Kidney (tissue), 14 donors: Measurements from ENCODE around the gene RBBP5. TPM values are rescaled to one million over a fixed set of nuclear protein-coding genes. Genes with fewer than 3 reads are reported as not detected.

Experiments used
- DNase-seq, 5 donors: peaks; one replicate each; pipeline ENCODE4 v3.0.0-alpha.2; 2013 to 2020
- FAIRE-seq: peaks from 2 replicates; lab custom pipeline; 2012; peaks lifted over from hg19 to GRCh38; lab: Jason Lieb, UNC
- H3K27ac ChIP-seq, 2 donors: one replicate each; pipeline ENCODE4 v1.7.0; 2013; ENCODE audit warnings: low read depth in 2 of 2, low read length in 2 of 2, inconsistent platforms in 1 of 2
- H3K27me3 ChIP-seq: one replicate; pipeline ENCODE4 v1.7.1; 2013; ENCODE audit warnings: low read length, inconsistent platforms; ENCODE audit not compliant: control insufficient read depth, insufficient read depth
- H3K36me3 ChIP-seq, 3 donors: one replicate each; pipeline versions ENCODE4 v1.7.0 to v1.7.1; 2013; ENCODE audit warnings: low read length in 3 of 3, control low read depth in 1 of 3, inconsistent platforms in 1 of 3; ENCODE audit not compliant: insufficient read depth in 3 of 3, control insufficient read depth in 2 of 3
- H3K4me1 ChIP-seq, 3 donors: one replicate each; pipeline versions ENCODE4 v1.7.0 to v1.7.1; 2013; ENCODE audit warnings: low read length in 3 of 3, inconsistent platforms in 1 of 3, low read depth in 1 of 3; ENCODE audit not compliant: control insufficient read depth in 2 of 3, insufficient read depth in 2 of 3
- H3K4me3 ChIP-seq, 3 donors: one replicate each; pipeline versions ENCODE4 v1.7.0 to v1.8.1; 2013; ENCODE audit warnings: low read length in 3 of 3, control low read depth in 1 of 3, inconsistent platforms in 1 of 3
- H3K9ac ChIP-seq, 3 donors: one replicate each; pipeline versions ENCODE4 v1.7.0 to v1.7.1; 2013; ENCODE audit warnings: low read length in 3 of 3, control low read depth in 1 of 3, inconsistent platforms in 1 of 3
- H3K9me3 ChIP-seq, 3 donors: one replicate each; pipeline versions ENCODE4 v1.7.0 to v1.7.1; 2013; ENCODE audit warnings: low read length in 3 of 3, control low read depth in 1 of 3, inconsistent platforms in 1 of 3; ENCODE audit not compliant: control insufficient read depth in 2 of 3, insufficient read depth in 1 of 3
- intact Hi-C: fragments of 100-400 bp; cut with DNase I; formaldehyde crosslinking; loops from one replicate; pipeline ENCODE4 v1.11.1; 2022
- polyA plus RNA-seq: library from polyadenylated mRNA; stranded (reverse); fragments of 350-450 nt; fragmentation: Illumina TruSeq; extraction: RNeasy Lipid Tissue Mini Kit (QIAGEN cat#74804); gene quantifications from one replicate; pipeline ENCODE4 v1.2.3, GENCODE V29; 2014; ENCODE audit warnings: low read depth, low replicate concordance; ENCODE audit not compliant: insufficient read depth
- total RNA-seq: library from RNA; stranded (reverse); fragmentation: NEBNext Ultra II Directional; extraction: Animal tissue kit (Norgen Biotek cat#: 25700); gene quantifications from one replicate; pipeline ENCODE4 v1.2.1, GENCODE V29; 2021
- TF ChIP-seq, protein P1 (sequence below): IDR thresholded peaks from 3 replicates; pipeline ENCODE4 v1.5.1; 2012; ENCODE audit warnings: mild to moderate bottlenecking, moderate library complexity, borderline replicate concordance; ENCODE audit not compliant: insufficient read depth; ENCODE audit errors: extremely low read depth
- donor health status: control.
- donor health status: control.
- donor health status: control.
- donor health status: control.
- donor health status: control.
- donor health status: DM: yes; HTN: yes; CAD: no.
- donor health status: Normal renal cell carcinoma (clear cell type).

RBBP5 gene
- total and polyA plus RNA-seq, 2 donors from 2014 or later, result 6.8 to 18.2 TPM

- intact Hi-C loops, result no loop called here
- FAIRE-seq, result no peak
- TF ChIP-seq, protein P1, sequence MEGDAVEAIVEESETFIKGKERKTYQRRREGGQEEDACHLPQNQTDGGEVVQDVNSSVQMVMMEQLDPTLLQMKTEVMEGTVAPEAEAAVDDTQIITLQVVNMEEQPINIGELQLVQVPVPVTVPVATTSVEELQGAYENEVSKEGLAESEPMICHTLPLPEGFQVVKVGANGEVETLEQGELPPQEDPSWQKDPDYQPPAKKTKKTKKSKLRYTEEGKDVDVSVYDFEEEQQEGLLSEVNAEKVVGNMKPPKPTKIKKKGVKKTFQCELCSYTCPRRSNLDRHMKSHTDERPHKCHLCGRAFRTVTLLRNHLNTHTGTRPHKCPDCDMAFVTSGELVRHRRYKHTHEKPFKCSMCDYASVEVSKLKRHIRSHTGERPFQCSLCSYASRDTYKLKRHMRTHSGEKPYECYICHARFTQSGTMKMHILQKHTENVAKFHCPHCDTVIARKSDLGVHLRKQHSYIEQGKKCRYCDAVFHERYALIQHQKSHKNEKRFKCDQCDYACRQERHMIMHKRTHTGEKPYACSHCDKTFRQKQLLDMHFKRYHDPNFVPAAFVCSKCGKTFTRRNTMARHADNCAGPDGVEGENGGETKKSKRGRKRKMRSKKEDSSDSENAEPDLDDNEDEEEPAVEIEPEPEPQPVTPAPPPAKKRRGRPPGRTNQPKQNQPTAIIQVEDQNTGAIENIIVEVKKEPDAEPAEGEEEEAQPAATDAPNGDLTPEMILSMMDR, result no peak
- H3K4me1 ChIP-seq, result no peaks in the 10 kb centered on the region
- H3K27ac ChIP-seq, result no peak overlapping the region
- peaks cover 0 to 9% (median 5%) of the 10 kb centered on the region in 3 donors for H3K36me3 ChIP-seq
- no peak overlapping the region for H3K4me3 ChIP-seq
- no peak overlapping the region for H3K9ac ChIP-seq
- DNase-seq, result no peak
- H3K9me3 ChIP-seq, result no peaks in the 10 kb centered on the region
- no peaks in the 10 kb centered on the region for H3K27me3 ChIP-seq
Observed at GRCh38 chr1:205169248-205169647, 47.5 kb upstream of the RBBP5 start.

DNA sequence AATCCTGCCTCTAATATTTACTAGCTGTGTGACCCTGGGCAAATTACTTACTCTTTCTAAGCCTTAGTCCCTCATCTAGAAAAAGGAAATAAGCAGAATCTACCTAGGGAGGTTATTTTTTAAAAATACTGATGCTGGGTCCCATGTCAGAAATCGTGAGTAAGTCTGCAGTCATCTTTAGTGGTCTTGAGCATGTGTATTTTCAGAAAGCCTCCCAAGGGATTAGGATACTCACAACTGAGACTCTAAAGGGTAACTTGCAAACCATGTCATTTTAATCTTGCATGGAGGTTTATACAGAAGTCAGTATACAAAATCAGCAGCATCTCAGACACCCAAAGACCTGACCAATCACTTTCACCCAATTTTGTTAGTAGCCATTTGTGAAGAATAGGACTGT, 46.5 kb upstream of the RBBP5 start:
- DNase-seq (no peak), FAIRE-seq (no peak)
- no peak overlapping the region for H3K9ac ChIP-seq
- no peaks in the 10 kb centered on the region for H3K27me3 ChIP-seq
- H3K4me1 ChIP-seq, result no peaks in the 10 kb centered on the region
- H3K36me3 ChIP-seq, result peaks cover 6 to 9% (median 7%) of the 10 kb centered on the region in 3 donors
- H3K27ac ChIP-seq, result no peak overlapping the region
- intact Hi-C loops, result no loop called here
- no peak overlapping the region for H3K4me3 ChIP-seq
- H3K9me3 ChIP-seq, result no peaks in the 10 kb centered on the region
- TF ChIP-seq, protein P1, result no peak

DNA sequence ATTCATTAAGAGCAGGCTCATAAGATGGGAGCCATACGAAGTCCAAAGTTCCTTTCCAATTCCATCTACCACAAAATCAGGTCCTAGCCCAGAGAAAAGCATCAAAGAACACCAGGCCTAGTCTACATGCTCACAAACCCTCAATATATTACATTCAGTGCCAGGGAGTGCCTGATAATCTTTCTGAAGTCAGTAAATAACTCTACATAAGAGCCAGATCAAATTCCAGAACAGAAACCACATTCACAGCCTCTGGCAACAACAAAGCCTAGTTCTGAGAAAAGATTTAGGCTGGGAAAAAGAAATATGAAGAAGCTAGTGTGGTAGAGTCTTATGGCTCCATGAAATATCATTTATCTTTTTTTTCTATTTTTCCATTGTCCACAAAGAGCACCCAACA, 40.5 kb upstream of the RBBP5 start:
- no peak for FAIRE-seq
- Histone ChIP-seq H3K36me3 (peaks cover 9 to 44% (median 19%) of the 10 kb centered on the region in 3 donors), H3K9ac (no peak overlapping the region), H3K9me3 (no peaks in the 10 kb centered on the region), H3K27me3 (no peaks in the 10 kb centered on the region), H3K27ac (no peak overlapping the region), H3K4me1 (no peaks in the 10 kb centered on the region), H3K4me3 (no peak overlapping the region)
- no peak for DNase-seq
- TF ChIP-seq, protein P1, result no peak
- intact Hi-C loops, result no loop called here

DNA sequence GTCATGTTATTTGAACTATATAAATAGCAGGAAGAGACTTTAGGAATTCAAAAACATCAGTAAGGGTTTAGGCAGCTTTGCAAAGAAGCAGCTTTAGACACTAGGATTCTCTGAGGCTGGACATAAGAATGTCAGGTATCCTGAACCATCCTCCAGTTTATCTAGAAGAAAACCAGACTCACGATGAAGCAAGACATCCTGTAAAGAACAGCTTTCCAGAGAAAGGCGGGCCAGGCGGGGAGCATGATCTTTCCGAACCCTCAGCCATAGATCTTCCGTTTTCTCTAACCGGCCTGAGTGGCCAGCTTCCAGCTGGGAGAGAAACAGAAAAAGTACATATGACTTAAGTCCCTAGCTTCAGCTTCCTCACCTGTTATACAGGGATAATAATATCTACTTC, 39.3 kb upstream of the RBBP5 start:
- Histone ChIP-seq H3K9me3 (peaks cover 0 to 2% (median 0%) of the 10 kb centered on the region in 3 donors), H3K36me3 (peaks cover 16 to 56% (median 28%) of the 10 kb centered on the region in 3 donors), H3K27me3 (no peaks in the 10 kb centered on the region), H3K27ac (no peak overlapping the region), H3K9ac (no peak overlapping the region), H3K4me3 (no peak overlapping the region), H3K4me1 (no peaks in the 10 kb centered on the region)
- FAIRE-seq (no peak), DNase-seq (no peak)
- TF ChIP-seq, protein P1, result no peak
- intact Hi-C loops, result no loop called here
